Esophagus (tissue), 2 donors: Measurements from ENCODE around the gene NLN. TPM values are rescaled to one million over a fixed set of nuclear protein-coding genes. Genes with fewer than 3 reads are reported as not detected.

Source experiments
- H3K27ac ChIP-seq, 2 donors: one replicate each; pipeline ENCODE4 v1.5.1; 2013; ENCODE audit warnings: low read depth in 2 of 2, mild to moderate bottlenecking in 2 of 2, inconsistent platforms in 1 of 2, low read length in 1 of 2, moderate library complexity in 1 of 2
- H3K27me3 ChIP-seq, 2 donors: one replicate each; pipeline ENCODE4 v1.6.1; 2013; ENCODE audit warnings: low read length in 2 of 2, control low read depth in 1 of 2, mild to moderate bottlenecking in 1 of 2; ENCODE audit not compliant: insufficient read depth in 2 of 2, control insufficient read depth in 1 of 2
- H3K36me3 ChIP-seq, 2 donors: one replicate each; pipeline ENCODE4 v1.6.1; 2013; ENCODE audit warnings: low read length in 1 of 2; ENCODE audit not compliant: control insufficient read depth in 2 of 2, insufficient read depth in 2 of 2
- H3K4me1 ChIP-seq, 2 donors: one replicate each; pipeline ENCODE4 v1.6.1; 2013; ENCODE audit warnings: low read length in 1 of 2; ENCODE audit not compliant: control insufficient read depth in 2 of 2, insufficient read depth in 2 of 2
- H3K4me3 ChIP-seq, 2 donors: one replicate each; pipeline ENCODE4 v1.5.1; 2013; ENCODE audit warnings: low read length in 2 of 2, mild to moderate bottlenecking in 2 of 2, low read depth in 1 of 2, moderate library complexity in 1 of 2
- H3K9me3 ChIP-seq, 2 donors: one replicate each; pipeline ENCODE4 v1.6.1; 2013; ENCODE audit warnings: mild to moderate bottlenecking in 2 of 2, low read depth in 1 of 2, low read length in 1 of 2, moderate library complexity in 1 of 2; ENCODE audit not compliant: control insufficient read depth in 2 of 2, insufficient read depth in 1 of 2
- WGBS, 2 donors: extraction: QIAGEN DNeasy Blood & Tissue Kit; methylation state at CpG; one replicate each; pipeline ENCODE4 v1.1.7; 2013; 5-methylcytosine and 5-hydroxymethylcytosine counted together
- polyA plus RNA-seq, 2 donors: library from polyadenylated mRNA; stranded (reverse); fragments of 200-250 nt; gene quantifications; one replicate each; pipeline ENCODE4 v1.2.3, GENCODE V29; 2013
- donor health status: healthy with polysubstance abuse.
- donor health status: Bipolar disorder and iron deficiency.

Gene NLN
- polyA plus RNA-seq, 2 donors, result 2.3 to 6.0 TPM

- no peaks in the 10 kb centered on the region for H3K4me1 ChIP-seq
- WGBS, 2 donors, result 86 to 94% methylated on average over 2 of the region's 2 CpGs
- no peak overlapping the region for H3K27ac ChIP-seq
- H3K4me3 ChIP-seq, result no peak overlapping the region
- H3K9me3 ChIP-seq, result no peaks in the 10 kb centered on the region
- no peaks in the 10 kb centered on the region for H3K36me3 ChIP-seq
- H3K27me3 ChIP-seq, result no peaks in the 10 kb centered on the region
Observed at GRCh38 chr5:65823204-65823603, 101.2 kb downstream of the NLN start.

GRCh38 chr5:65823845-65824445 lies 101.9 kb downstream of the NLN start:
- H3K27me3 ChIP-seq, result no peaks in the 10 kb centered on the region
- H3K9me3 ChIP-seq, result no peaks in the 10 kb centered on the region
- no peaks in the 10 kb centered on the region for H3K4me1 ChIP-seq
- WGBS, 2 donors, result 79 to 88% methylated on average over 4 of the region's 4 CpGs
- H3K36me3 ChIP-seq, result no peaks in the 10 kb centered on the region
- no peak overlapping the region for H3K27ac ChIP-seq
- no peak overlapping the region for H3K4me3 ChIP-seq

- Histone ChIP-seq H3K4me1 (no peaks in the 10 kb centered on the region), H3K4me3 (no peak overlapping the region), H3K27me3 (no peaks in the 10 kb centered on the region), H3K36me3 (no peaks in the 10 kb centered on the region), H3K27ac (no peak overlapping the region), H3K9me3 (no peaks in the 10 kb centered on the region)
- WGBS, 2 donors, result 72 to 88% methylated on average over 5 of the region's 5 CpGs
Observed at GRCh38 chr5:65825408-65826328, 103.7 kb downstream of the NLN start.

- H3K27me3 ChIP-seq, result no peaks in the 10 kb centered on the region
- no peaks in the 10 kb centered on the region for H3K4me1 ChIP-seq
- H3K9me3 ChIP-seq, result no peaks in the 10 kb centered on the region
- H3K36me3 ChIP-seq, result no peaks in the 10 kb centered on the region
- WGBS, 2 donors, result 65 to 68% methylated on average over 12 of the region's 12 CpGs
- no peak overlapping the region for H3K4me3 ChIP-seq
- no peak overlapping the region for H3K27ac ChIP-seq
Observed at GRCh38 chr5:65828022-65828896, 106.3 kb downstream of the NLN start.

GRCh38 chr5:65830856-65831255 lies 108.9 kb downstream of the NLN start:
- no peaks in the 10 kb centered on the region for H3K4me1 ChIP-seq
- no peak overlapping the region for H3K27ac ChIP-seq
- no peaks in the 10 kb centered on the region for H3K36me3 ChIP-seq
- H3K27me3 ChIP-seq, result no peaks in the 10 kb centered on the region
- WGBS, 2 donors, result 82 to 89% methylated on average over 2 of the region's 2 CpGs
- H3K9me3 ChIP-seq, result no peaks in the 10 kb centered on the region
- no peak overlapping the region for H3K4me3 ChIP-seq

GRCh38 chr5:65831276-65831675 lies 109.3 kb downstream of the NLN start:
- H3K4me1 ChIP-seq, result no peaks in the 10 kb centered on the region

GRCh38 chr5:65832152-65832551 lies 110.1 kb downstream of the NLN start:
- no peaks in the 10 kb centered on the region for H3K27me3 ChIP-seq
- H3K9me3 ChIP-seq, result no peaks in the 10 kb centered on the region
- no peaks in the 10 kb centered on the region for H3K4me1 ChIP-seq
- no peak overlapping the region for H3K27ac ChIP-seq
- H3K36me3 ChIP-seq, result no peaks in the 10 kb centered on the region
- no peak overlapping the region for H3K4me3 ChIP-seq

More at GRCh38 chr5:65831276-65831675, 109.3 kb downstream of the NLN start:
- no peaks in the 10 kb centered on the region for H3K36me3 ChIP-seq
- no peak overlapping the region for H3K27ac ChIP-seq
- H3K4me3 ChIP-seq, result no peak overlapping the region
- no peaks in the 10 kb centered on the region for H3K9me3 ChIP-seq
- 43 to 92% methylated on average over 1 of the region's 1 CpG for WGBS, 2 donors
- no peaks in the 10 kb centered on the region for H3K27me3 ChIP-seq

GRCh38 chr5:65832603-65833228 lies 110.7 kb downstream of the NLN start:
- Histone ChIP-seq H3K4me1 (no peaks in the 10 kb centered on the region), H3K27ac (no peak overlapping the region), H3K4me3 (no peak overlapping the region), H3K36me3 (no peaks in the 10 kb centered on the region), H3K27me3 (no peaks in the 10 kb centered on the region), H3K9me3 (no peaks in the 10 kb centered on the region)
- 53 to 71% methylated on average over 2 of the region's 2 CpGs for WGBS, 2 donors

GRCh38 chr5:65833780-65834179 lies 111.8 kb downstream of the NLN start:
- H3K4me3 ChIP-seq, result no peak overlapping the region
- no peaks in the 10 kb centered on the region for H3K27me3 ChIP-seq
- no peaks in the 10 kb centered on the region for H3K9me3 ChIP-seq
- 73 to 87% methylated on average over 5 of the region's 5 CpGs for WGBS, 2 donors
- no peak overlapping the region for H3K27ac ChIP-seq
- H3K4me1 ChIP-seq, result no peaks in the 10 kb centered on the region
- H3K36me3 ChIP-seq, result no peaks in the 10 kb centered on the region
